Large intestine (tissue), 3 donors: ENCODE results near the gene SPCS2. TPM values are rescaled to one million over a fixed set of nuclear protein-coding genes. Genes with fewer than 3 reads are reported as not detected.
A peak's percentile ranks its signal among the peaks of the same experiment; 100 is the strongest.
"Not testable (repeated sequence)": the region's sequence is repeated elsewhere in the genome, so short reads cannot be mapped to it uniquely, and the experiment has no call there.

Source experiments
- DNase-seq, 2 donors: peaks; one replicate each; pipeline versions ENCODE4 v3.0.0 to v3.0.0-alpha.2; 2013
- H3K27ac ChIP-seq: one replicate; pipeline ENCODE4 v1.5.1; 2013; ENCODE audit warnings: low read length
- H3K27me3 ChIP-seq: 2 replicates; pipeline ENCODE4 v1.6.1; 2013; ENCODE audit warnings: low read length; ENCODE audit not compliant: control insufficient read depth, insufficient read depth
- H3K36me3 ChIP-seq: 2 replicates; pipeline ENCODE4 v1.6.1; 2013; ENCODE audit warnings: low read length; ENCODE audit not compliant: control insufficient read depth, insufficient read depth
- H3K4me1 ChIP-seq: one replicate; pipeline ENCODE4 v1.6.1; 2013; ENCODE audit warnings: low read length; ENCODE audit not compliant: control insufficient read depth, insufficient read depth
- H3K4me3 ChIP-seq: one replicate; pipeline ENCODE4 v1.5.1; 2013; ENCODE audit warnings: low read length
- H3K9me3 ChIP-seq: one replicate; pipeline ENCODE4 v1.6.1; 2013; ENCODE audit warnings: mild to moderate bottlenecking, low read depth, low read length, moderate library complexity; ENCODE audit not compliant: control insufficient read depth
- WGBS: methylation state at CpG from one replicate; pipeline ENCODE4 v1.1.5; 2013; ENCODE audit warnings: low lambda C conversion rate; ENCODE audit not compliant: insufficient coverage; 5-methylcytosine and 5-hydroxymethylcytosine counted together
- polyA plus RNA-seq: library from polyadenylated mRNA; unstranded; fragments of 120-200 nt; gene quantifications from one replicate; pipeline ENCODE4 v1.2.1, GENCODE V29; 2013

The SPCS2 gene
- polyA plus RNA-seq, 1 donor = 203 TPM

GRCh38 chr11:74990150-74990549 is 41.1 kb downstream of the SPCS2 start:
- H3K4me1 ChIP-seq = peaks cover 13% of the 10 kb centered on the region
- not testable (repeated sequence) for DNase-seq, H3K36me3 ChIP-seq, H3K27ac ChIP-seq, H3K27me3 ChIP-seq, H3K9me3 ChIP-seq, H3K4me3 ChIP-seq
- no CpG with 5 or more reads among the region's 4 CpGs for whole genome bisulfite sequencing

- Histone ChIP-seq H3K36me3 (peaks cover 12% of the 10 kb centered on the region), H3K4me1 (peaks cover 13% of the 10 kb centered on the region), H3K4me3 (no peak overlapping the region), H3K27ac (no peak overlapping the region), H3K9me3 (no peaks in the 10 kb centered on the region), H3K27me3 (no peaks in the 10 kb centered on the region)
- DNase-seq = peak in 1 of 2 donors; percentile 22
- WGBS = no CpG with 5 or more reads among the region's 1 CpG
Measured at GRCh38 chr11:74990941-74991340, 41.9 kb downstream of the SPCS2 start.

- Histone ChIP-seq H3K4me1 (peaks cover 13% of the 10 kb centered on the region), H3K4me3 (no peak overlapping the region)
- no peak for DNase-seq
Measured at GRCh38 chr11:74992852-74993251, 43.8 kb downstream of the SPCS2 start.

GRCh38 chr11:75000975-75001354 is 51.9 kb downstream of the SPCS2 start:
- WGBS = 100% methylated on average over 1 of the region's 3 CpGs
- no peak for DNase-seq
- Histone ChIP-seq H3K27ac (no peak overlapping the region), H3K36me3 (peaks cover 9% of the 10 kb centered on the region), H3K4me3 (no peak overlapping the region), H3K9me3 (no peaks in the 10 kb centered on the region), H3K4me1 (no peaks in the 10 kb centered on the region), H3K27me3 (no peaks in the 10 kb centered on the region)

More at GRCh38 chr11:74992852-74993251, 43.8 kb downstream of the SPCS2 start:
- Histone ChIP-seq H3K36me3 (peaks cover 13% of the 10 kb centered on the region), H3K27ac (no peak overlapping the region), H3K9me3 (no peaks in the 10 kb centered on the region), H3K27me3 (no peaks in the 10 kb centered on the region)
- WGBS = no CpG with 5 or more reads among the region's 5 CpGs

GRCh38 chr11:75001686-75002085 is 52.6 kb downstream of the SPCS2 start:
- Histone ChIP-seq H3K4me1 (no peaks in the 10 kb centered on the region), H3K9me3 (no peaks in the 10 kb centered on the region), H3K36me3 (peaks cover 15% of the 10 kb centered on the region), H3K4me3 (no peak overlapping the region), H3K27me3 (no peaks in the 10 kb centered on the region), H3K27ac (no peak overlapping the region)
- no CpG with 5 or more reads among the region's 3 CpGs for WGBS
- no peak for DNase-seq

GRCh38 chr11:75002516-75002915 is 53.5 kb downstream of the SPCS2 start:
- H3K9me3 ChIP-seq = no peaks in the 10 kb centered on the region
- no CpG with 5 or more reads among the region's 1 CpG for WGBS
- DNase-seq = no peak
- H3K4me1 ChIP-seq = no peaks in the 10 kb centered on the region
- peaks cover 23% of the 10 kb centered on the region for H3K36me3 ChIP-seq
- no peak overlapping the region for H3K4me3 ChIP-seq
- no peaks in the 10 kb centered on the region for H3K27me3 ChIP-seq
- H3K27ac ChIP-seq = no peak overlapping the region

- no peaks in the 10 kb centered on the region for H3K9me3 ChIP-seq
- H3K36me3 ChIP-seq = peaks cover 29% of the 10 kb centered on the region
- no peaks in the 10 kb centered on the region for H3K4me1 ChIP-seq
- H3K27ac ChIP-seq = no peak overlapping the region
- no peak for DNase-seq
- no CpG with 5 or more reads among the region's 1 CpG for WGBS
- no peak overlapping the region for H3K4me3 ChIP-seq
- no peaks in the 10 kb centered on the region for H3K27me3 ChIP-seq
Measured at GRCh38 chr11:75004215-75004614, 55.1 kb downstream of the SPCS2 start.

- Histone ChIP-seq H3K27ac (no peak overlapping the region), H3K36me3 (peaks cover 32% of the 10 kb centered on the region)
Measured at GRCh38 chr11:75011357-75011756, 62.3 kb downstream of the SPCS2 start.

GRCh38 chr11:75011872-75012271 is 62.8 kb downstream of the SPCS2 start:
- no CpG with 5 or more reads among the region's 6 CpGs for WGBS
- Histone ChIP-seq H3K4me1 (no peaks in the 10 kb centered on the region), H3K27me3 (no peaks in the 10 kb centered on the region), H3K4me3 (no peak overlapping the region), H3K27ac (no peak overlapping the region), H3K9me3 (no peaks in the 10 kb centered on the region), H3K36me3 (peaks cover 27% of the 10 kb centered on the region)
- DNase-seq = no peak

More at GRCh38 chr11:75011357-75011756, 62.3 kb downstream of the SPCS2 start:
- DNase-seq = no peak
- Histone ChIP-seq H3K9me3 (no peaks in the 10 kb centered on the region), H3K27me3 (no peaks in the 10 kb centered on the region), H3K4me3 (no peak overlapping the region), H3K4me1 (no peaks in the 10 kb centered on the region)
- WGBS = 91% methylated on average over 1 of the region's 2 CpGs

- Histone ChIP-seq H3K36me3 (peaks cover 21% of the 10 kb centered on the region), H3K4me3 (no peak overlapping the region), H3K9me3 (no peaks in the 10 kb centered on the region), H3K27ac (no peak overlapping the region), H3K4me1 (no peaks in the 10 kb centered on the region), H3K27me3 (no peaks in the 10 kb centered on the region)
- no peak for DNase-seq
Measured at GRCh38 chr11:75013051-75013450, 64.0 kb downstream of the SPCS2 start.

- no peaks in the 10 kb centered on the region for H3K27me3 ChIP-seq
- no peak for DNase-seq
- WGBS = no CpG with 5 or more reads among the region's 1 CpG
- peaks cover under 1% of the 10 kb centered on the region for H3K9me3 ChIP-seq
- H3K27ac ChIP-seq = no peak overlapping the region
- peaks cover 15% of the 10 kb centered on the region for H3K36me3 ChIP-seq
- no peak overlapping the region for H3K4me3 ChIP-seq
- no peaks in the 10 kb centered on the region for H3K4me1 ChIP-seq
Measured at GRCh38 chr11:75014129-75014528, 65.1 kb downstream of the SPCS2 start.
